ENCODE data around the gene KBTBD4. TPM values are rescaled to one million over a fixed set of nuclear protein-coding genes. Genes with fewer than 3 reads are reported as not detected.
"Not testable (repeated sequence)": the region's sequence is repeated elsewhere in the genome, so short reads cannot be mapped to it uniquely, and the experiment has no call there.

The KBTBD4 gene
- total RNA-seq, 2 experiments from 2014 or later, result 17.7 to 19.0 TPM

- not testable (repeated sequence) for DNase-seq; H3K36me3 Mint-ChIP-seq; ATAC-seq; H3K27me3 Mint-ChIP-seq; H3K9me3 Mint-ChIP-seq (ENCODE audit: low read depth)
- Mint-ChIP-seq H3K4me3 (peak overlapping the region; percentile 80), H3K4me1 (peaks cover 26% of the 10 kb centered on the region), H3K27ac (peak overlapping the region; percentile 15)
- CTCF ChIA-PET, result interaction anchor here (0.6 to 4.0 kb wide), 7 partner anchors 8 to 951 kb away, joined by 3 to 48 read pairs (median 5); partner anchors contain the start of genes CELF1, KBTBD4 and NDUFS3
These were observed 14.4 kb downstream of the KBTBD4 start for GRCh38 chr11:47564366-47564765.

GRCh38 chr11:47562393-47562792 is 16.4 kb downstream of the KBTBD4 start:
- H3K27me3 Mint-ChIP-seq; CTCF ChIA-PET; H3K9me3 Mint-ChIP-seq (ENCODE audit: low read depth); H3K4me3 Mint-ChIP-seq; H3K27ac Mint-ChIP-seq; H3K36me3 Mint-ChIP-seq; DNase-seq; ATAC-seq: not testable (repeated sequence)
- H3K4me1 Mint-ChIP-seq, result peaks cover 24% of the 10 kb centered on the region

GRCh38 chr11:47560426-47560825 is 18.3 kb downstream of the KBTBD4 start:
- ATAC-seq, result no peak
- CTCF ChIA-PET, result interaction anchor here (1.5 kb wide), 1 partner anchor 187 kb away, joined by 4 read pairs; no protein-coding TSS in a partner anchor
- Mint-ChIP-seq H3K4me3 (no peak overlapping the region), H3K4me1 (peaks cover 14% of the 10 kb centered on the region), H3K9me3 (ENCODE audit: low read depth) (no peaks in the 10 kb centered on the region), H3K36me3 (no peaks in the 10 kb centered on the region), H3K27me3 (no peaks in the 10 kb centered on the region), H3K27ac (no peak overlapping the region)
- no peak for DNase-seq

GRCh38 chr11:47558695-47559094 is 20.1 kb downstream of the KBTBD4 start:
- H3K9me3 Mint-ChIP-seq (ENCODE audit: low read depth), result no peaks in the 10 kb centered on the region
- ATAC-seq (no peak), DNase-seq (no peak)
- H3K27me3 Mint-ChIP-seq, result no peaks in the 10 kb centered on the region
- CTCF ChIA-PET, result no interaction called here
- H3K4me1 Mint-ChIP-seq, result peaks cover 8% of the 10 kb centered on the region
- H3K4me3 Mint-ChIP-seq, result no peak overlapping the region
- H3K27ac Mint-ChIP-seq, result no peak overlapping the region
- no peaks in the 10 kb centered on the region for H3K36me3 Mint-ChIP-seq

- not testable (repeated sequence) for H3K9me3 Mint-ChIP-seq (ENCODE audit: low read depth); DNase-seq; H3K27ac Mint-ChIP-seq; ATAC-seq; H3K4me1 Mint-ChIP-seq; H3K36me3 Mint-ChIP-seq; H3K4me3 Mint-ChIP-seq; H3K27me3 Mint-ChIP-seq
- CTCF ChIA-PET, result interaction anchor here (2.5 kb wide), 1 partner anchor 7 kb away, joined by 10 read pairs; no protein-coding TSS in a partner anchor
These were observed 21.8 kb downstream of the KBTBD4 start for GRCh38 chr11:47557004-47557403.

- DNase-seq (no peak), ATAC-seq (peak; percentile 31)
- peak overlapping the region; percentile 90 for H3K4me3 Mint-ChIP-seq
- no peaks in the 10 kb centered on the region for H3K9me3 Mint-ChIP-seq (ENCODE audit: low read depth)
- H3K36me3 Mint-ChIP-seq, result peaks cover 11% of the 10 kb centered on the region
- peaks cover 35% of the 10 kb centered on the region for H3K4me1 Mint-ChIP-seq
- H3K27me3 Mint-ChIP-seq, result no peaks in the 10 kb centered on the region
- peak overlapping the region; percentile 29 for H3K27ac Mint-ChIP-seq
- CTCF ChIA-PET, result interaction anchor here (0.6 to 4.0 kb wide), 17 partner anchors 12 to 339 kb away, joined by 3 to 48 read pairs (median 3); partner anchors contain the start of genes AGBL2, DDB2, KBTBD4 and NDUFS3
These were observed 25.4 kb downstream of the KBTBD4 start for GRCh38 chr11:47553406-47553743.

- H3K27ac Mint-ChIP-seq, result peak within 1 kb of the TSS; percentile 92
- CTCF ChIA-PET, result interaction anchor here (0.6 to 4.0 kb wide), 22 partner anchors 12 to 338 kb away, joined by 3 to 48 read pairs (median 3); partner anchors contain the start of genes AGBL2, DDB2, KBTBD4 and NDUFS3
- peak; percentile 92 for ATAC-seq
- peaks cover 14% of the 10 kb centered on the region for H3K36me3 Mint-ChIP-seq
- H3K27me3 Mint-ChIP-seq, result no peaks in the 10 kb centered on the region
- H3K4me3 Mint-ChIP-seq, result peak within 1 kb of the TSS; percentile 90
- peaks cover 39% of the 10 kb centered on the region for H3K4me1 Mint-ChIP-seq
- DNase-seq, result peak; percentile 95
- H3K9me3 Mint-ChIP-seq (ENCODE audit: low read depth), result no peaks in the 10 kb centered on the region
These were observed 26.0 kb downstream of the KBTBD4 start, which contains the start of gene CELF1 for GRCh38 chr11:47552566-47553405. CELF1 (minus strand) TSS chr11:47553132; CDS start chr11:47499523, 53,609 bp downstream.

GRCh38 chr11:47552056-47552565 is 26.7 kb downstream of the KBTBD4 start:
- H3K4me3 Mint-ChIP-seq, result peak overlapping the region; percentile 90
- CTCF ChIA-PET, result interaction anchor here (0.7 to 4.0 kb wide), 15 partner anchors 11 to 515 kb away, joined by 3 to 48 read pairs (median 4); partner anchors contain the start of genes AGBL2, KBTBD4, NDUFS3 and PTPMT1
- no peaks in the 10 kb centered on the region for H3K27me3 Mint-ChIP-seq
- peak; percentile 55 for DNase-seq
- H3K36me3 Mint-ChIP-seq, result peaks cover 15% of the 10 kb centered on the region
- ATAC-seq, result peak; percentile 0
- no peaks in the 10 kb centered on the region for H3K9me3 Mint-ChIP-seq (ENCODE audit: low read depth)
- H3K4me1 Mint-ChIP-seq, result peaks cover 43% of the 10 kb centered on the region
- H3K27ac Mint-ChIP-seq, result peak overlapping the region; percentile 92

GRCh38 chr11:47551086-47551485 is 27.7 kb downstream of the KBTBD4 start:
- no peaks in the 10 kb centered on the region for H3K9me3 Mint-ChIP-seq (ENCODE audit: low read depth)
- DNase-seq, result no peak
- H3K4me3 Mint-ChIP-seq, result peak overlapping the region; percentile 90
- H3K27ac Mint-ChIP-seq, result peak overlapping the region; percentile 92
- peaks cover 48% of the 10 kb centered on the region for H3K4me1 Mint-ChIP-seq
- ATAC-seq, result no peak
- peaks cover 20% of the 10 kb centered on the region for H3K36me3 Mint-ChIP-seq
- H3K27me3 Mint-ChIP-seq, result no peaks in the 10 kb centered on the region
- CTCF ChIA-PET, result interaction anchor here (0.7 to 4.0 kb wide), 11 partner anchors 10 to 516 kb away, joined by 3 to 48 read pairs (median 4); partner anchors contain the start of genes KBTBD4, NDUFS3 and PTPMT1

- Mint-ChIP-seq H3K4me1 (peaks cover 48% of the 10 kb centered on the region), H3K36me3 (peaks cover 20% of the 10 kb centered on the region), H3K27ac (peak overlapping the region; percentile 92), H3K27me3 (no peaks in the 10 kb centered on the region), H3K9me3 (ENCODE audit: low read depth) (no peaks in the 10 kb centered on the region), H3K4me3 (peak overlapping the region; percentile 90)
- no peak for ATAC-seq
- CTCF ChIA-PET, result interaction anchor here (1.3 to 4.0 kb wide), 4 partner anchors 10 to 158 kb away, joined by 3 to 19 read pairs (median 7); partner anchors contain the start of genes KBTBD4 and NDUFS3
- DNase-seq, result no peak
These were observed 28.3 kb downstream of the KBTBD4 start for GRCh38 chr11:47550288-47551047.

GRCh38 chr11:47546274-47546673 is 32.5 kb downstream of the KBTBD4 start:
- CTCF ChIA-PET; ATAC-seq; DNase-seq; H3K4me3 Mint-ChIP-seq; H3K27me3 Mint-ChIP-seq; H3K27ac Mint-ChIP-seq; H3K9me3 Mint-ChIP-seq (ENCODE audit: low read depth): not testable (repeated sequence)
- H3K36me3 Mint-ChIP-seq, result peaks cover 20% of the 10 kb centered on the region
- peaks cover 54% of the 10 kb centered on the region for H3K4me1 Mint-ChIP-seq

- peaks cover 54% of the 10 kb centered on the region for H3K4me1 Mint-ChIP-seq
- no peak overlapping the region for H3K4me3 Mint-ChIP-seq
- no peak overlapping the region for H3K27ac Mint-ChIP-seq
- H3K27me3 Mint-ChIP-seq, result no peaks in the 10 kb centered on the region
- H3K9me3 Mint-ChIP-seq (ENCODE audit: low read depth), result no peaks in the 10 kb centered on the region
- CTCF ChIA-PET, result no interaction called here
- H3K36me3 Mint-ChIP-seq, result peaks cover 22% of the 10 kb centered on the region
- no peak for ATAC-seq
- DNase-seq, result no peak
These were observed 33.5 kb downstream of the KBTBD4 start for GRCh38 chr11:47545298-47545697.

GRCh38 chr11:47541070-47541469 is 37.7 kb downstream of the KBTBD4 start:
- Mint-ChIP-seq H3K27me3 (no peaks in the 10 kb centered on the region), H3K4me1 (peaks cover 42% of the 10 kb centered on the region), H3K9me3 (ENCODE audit: low read depth) (no peaks in the 10 kb centered on the region), H3K27ac (peak overlapping the region; percentile 66), H3K4me3 (no peak overlapping the region), H3K36me3 (peaks cover 20% of the 10 kb centered on the region)
- CTCF ChIA-PET, result interaction anchor here (1.5 to 2.9 kb wide), 3 partner anchors 10 to 23 kb away, joined by 4 to 10 read pairs (median 10); partner anchors contain the start of gene CELF1
- DNase-seq (no peak), ATAC-seq (no peak)
